Activated T-cell treated with anti-CD3 and anti-CD28 coated beads, Interleukin-2, amount 50 U/mL, for 72 hours (primary cell): Measurements from ENCODE around the gene HOXC11. TPM values are rescaled to one million over a fixed set of nuclear protein-coding genes. Genes with fewer than 3 reads are reported as not detected.
A peak's percentile ranks its signal among the peaks of the same experiment; 100 is the strongest.

Source experiments
- ATAC-seq, 2 donors: fragments of 150-1000 bp; cut with Tn5 transposase; replicated peaks in 1 of 2; 2 replicates each; pipeline ENCODE4 v1.10.0; 2021; ENCODE audit warnings: moderate library complexity in 2 of 2, mild to moderate bottlenecking in 1 of 2
- DNase-seq, 2 donors: peaks; one replicate each; pipeline ENCODE4 v3.0.0; 2021 to 2022; ENCODE audit warnings: mixed read lengths in 1 of 2
- H3K27ac Mint-ChIP-seq: one replicate; pipeline ENCODE4 v1.8.0; 2022; ENCODE audit warnings: mild to moderate bottlenecking, moderate library complexity, mixed read lengths
- H3K27me3 Mint-ChIP-seq: one replicate; pipeline ENCODE4 v1.8.0; 2022; ENCODE audit warnings: low read depth, mixed read lengths
- H3K36me3 Mint-ChIP-seq, 2 donors: one replicate each; pipeline ENCODE4 v1.8.0; 2022; ENCODE audit warnings: mixed read lengths in 2 of 2, mild to moderate bottlenecking in 1 of 2; ENCODE audit not compliant: insufficient read depth in 2 of 2
- H3K4me1 Mint-ChIP-seq: one replicate; pipeline ENCODE4 v1.8.0; 2022; ENCODE audit warnings: low read depth, mixed read lengths
- H3K4me3 Mint-ChIP-seq, 2 donors: one replicate each; pipeline ENCODE4 v1.8.0; 2022; ENCODE audit warnings: mild to moderate bottlenecking in 2 of 2, mixed read lengths in 2 of 2, moderate library complexity in 2 of 2
- H3K9me3 Mint-ChIP-seq, 2 donors: one replicate each; pipeline ENCODE4 v1.8.0; 2022; ENCODE audit warnings: mixed read lengths in 2 of 2
- total RNA-seq, 2 donors: library from RNA; stranded (reverse); gene quantifications; one replicate each; pipeline ENCODE4 v1.2.3, GENCODE V29; 2022

Gene HOXC11
- total RNA-seq, 2 donors from 2014 or later: not detected

DNA sequence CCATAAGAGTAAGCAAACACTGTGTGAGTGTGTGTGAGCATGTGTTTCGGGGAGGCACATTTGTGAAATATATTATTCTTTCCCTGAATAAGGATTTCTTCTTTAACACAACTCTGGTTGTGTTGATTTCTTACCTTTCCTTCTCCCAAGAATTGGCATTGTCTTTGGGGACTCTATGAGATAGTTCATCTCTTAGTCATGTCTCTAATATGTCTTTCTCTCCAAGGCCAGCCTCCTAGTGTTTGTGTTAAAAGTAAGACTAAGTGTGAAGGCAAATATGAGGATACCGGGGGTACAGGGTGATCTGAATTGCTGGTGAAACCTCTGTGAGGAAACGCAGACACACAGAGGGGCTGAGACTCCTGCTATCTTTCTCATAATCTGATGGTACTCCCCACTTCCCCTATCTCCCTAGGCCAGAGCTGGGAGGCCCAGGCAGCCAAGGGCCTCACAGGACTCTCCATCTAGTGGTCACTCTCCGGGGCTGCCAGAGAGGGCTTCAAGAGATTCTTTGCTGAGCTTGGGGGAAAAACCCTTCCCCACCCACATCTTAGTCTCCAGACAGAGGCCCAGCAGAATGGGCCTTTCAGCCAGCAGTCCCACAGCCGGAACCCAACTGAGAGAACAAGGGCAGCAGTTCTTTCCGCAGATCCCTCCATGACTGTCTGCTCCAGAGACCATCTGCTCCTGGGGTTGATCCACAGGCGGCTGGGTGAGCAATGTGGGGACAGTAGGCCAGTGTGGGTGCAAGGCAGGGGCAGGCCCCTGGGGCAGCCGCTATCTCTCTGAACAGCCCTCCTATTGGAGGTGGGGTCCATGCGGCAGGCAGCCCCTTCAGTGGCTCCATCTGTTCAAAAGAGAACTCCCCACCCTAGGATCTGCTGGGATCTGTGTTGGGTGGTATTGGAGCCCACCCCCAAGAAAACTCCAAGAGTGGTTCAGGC lies 24.0 kb upstream of the HOXC11 start:
- peaks cover 32% of the 10 kb centered on the region for H3K4me1 Mint-ChIP-seq
- no peaks in the 10 kb centered on the region for H3K36me3 Mint-ChIP-seq
- no peaks in the 10 kb centered on the region for H3K9me3 Mint-ChIP-seq
- ATAC-seq: no peak
- H3K27ac Mint-ChIP-seq: no peak overlapping the region
- no peak overlapping the region for H3K4me3 Mint-ChIP-seq
- H3K27me3 Mint-ChIP-seq: peaks cover 96% of the 10 kb centered on the region
- DNase-seq: no peak

DNA sequence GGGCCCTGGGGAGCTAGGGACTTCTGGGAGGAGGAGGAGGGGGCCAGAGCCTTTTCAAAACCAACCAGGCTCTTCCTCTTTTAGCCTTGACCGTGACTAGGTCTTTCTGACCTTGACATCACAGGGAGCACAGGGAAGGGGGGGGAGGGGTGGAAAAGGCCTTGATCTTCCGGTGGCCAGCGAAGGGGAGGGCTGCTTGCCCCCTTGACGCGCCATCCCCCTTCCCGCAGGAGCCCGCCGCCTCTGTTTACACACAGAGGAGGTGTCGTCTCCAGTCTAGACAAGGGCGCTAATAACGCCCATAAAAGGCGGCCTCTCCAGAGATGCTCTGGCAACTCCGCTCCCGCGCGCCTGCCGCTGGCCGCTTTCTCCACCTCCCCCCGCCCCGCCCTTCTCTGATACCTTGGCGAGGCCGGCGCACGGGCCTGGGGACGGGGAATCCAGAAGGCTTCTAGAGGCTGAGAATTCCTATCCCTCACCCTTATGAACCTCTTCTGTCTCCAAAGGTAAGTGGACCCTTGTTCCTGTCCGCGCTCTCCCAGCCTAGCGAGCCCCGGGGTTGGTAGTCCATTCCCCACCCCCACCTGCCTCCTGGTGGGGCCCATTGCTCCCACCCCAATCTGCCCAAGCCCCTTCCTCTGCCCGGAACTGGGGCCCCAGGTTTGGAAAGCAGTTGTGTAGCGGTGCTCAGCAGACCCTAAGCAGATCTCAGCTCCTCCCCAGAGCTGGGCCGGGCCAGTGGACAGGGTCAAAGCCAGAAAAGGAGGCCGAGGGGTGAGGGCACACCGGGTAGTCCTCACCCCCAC lies 23.1 kb upstream of the HOXC11 start:
- Mint-ChIP-seq H3K27me3 (peaks cover 96% of the 10 kb centered on the region), H3K9me3 (no peaks in the 10 kb centered on the region), H3K27ac (no peak overlapping the region), H3K4me1 (peaks cover 32% of the 10 kb centered on the region), H3K4me3 (no peak overlapping the region), H3K36me3 (no peaks in the 10 kb centered on the region)
- ATAC-seq (peak in 1 of 2 donors; percentile 5), DNase-seq (no peak)

- ATAC-seq (peak in 1 of 2 donors; percentile 18), DNase-seq (no peak)
- Mint-ChIP-seq H3K4me1 (peaks cover 27% of the 10 kb centered on the region), H3K27me3 (peaks cover 90% of the 10 kb centered on the region), H3K36me3 (no peaks in the 10 kb centered on the region), H3K4me3 (no peak overlapping the region), H3K9me3 (no peaks in the 10 kb centered on the region), H3K27ac (peak overlapping the region; percentile 44)
Measured at GRCh38 chr12:53950437-53950773, 22.5 kb upstream of the HOXC11 start.

- H3K9me3 Mint-ChIP-seq: no peaks in the 10 kb centered on the region
- ATAC-seq: peak in 1 of 2 donors; percentile 9
- peaks cover 30% of the 10 kb centered on the region for H3K4me1 Mint-ChIP-seq
- peak overlapping the region in 1 of 2 donors; percentile 22 for H3K4me3 Mint-ChIP-seq
- no peaks in the 10 kb centered on the region for H3K36me3 Mint-ChIP-seq
- H3K27me3 Mint-ChIP-seq: peaks cover 90% of the 10 kb centered on the region
- H3K27ac Mint-ChIP-seq: no peak overlapping the region
- no peak for DNase-seq
Measured at GRCh38 chr12:53950789-53951576, 21.9 kb upstream of the HOXC11 start.

GRCh38 chr12:53951577-53952334 lies 21.2 kb upstream of the HOXC11 start:
- H3K27ac Mint-ChIP-seq: peak overlapping the region; percentile 57
- ATAC-seq (no peak), DNase-seq (no peak)
- H3K4me1 Mint-ChIP-seq: peaks cover 38% of the 10 kb centered on the region
- peaks cover 90% of the 10 kb centered on the region for H3K27me3 Mint-ChIP-seq
- H3K36me3 Mint-ChIP-seq: no peaks in the 10 kb centered on the region
- peak overlapping the region in 1 of 2 donors; percentile 22 for H3K4me3 Mint-ChIP-seq
- no peaks in the 10 kb centered on the region for H3K9me3 Mint-ChIP-seq

DNA sequence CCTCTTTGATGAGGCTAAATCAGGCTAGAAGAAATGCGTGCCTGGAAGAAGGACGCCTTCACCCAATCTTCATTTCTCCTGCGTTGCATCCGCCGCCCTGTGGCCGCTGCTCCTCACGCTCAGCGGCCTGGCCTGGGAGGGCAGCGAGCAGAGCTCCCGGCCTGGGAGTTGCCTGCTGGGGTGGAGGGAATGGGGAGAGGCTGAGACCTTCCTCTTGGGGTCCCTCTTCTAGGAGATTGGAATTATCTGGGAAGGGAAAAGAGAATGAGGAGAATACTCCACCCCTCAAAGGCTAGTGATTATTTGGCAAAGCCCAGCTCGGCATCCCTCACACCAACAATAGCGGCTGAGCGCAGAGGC lies 20.6 kb upstream of the HOXC11 start:
- Mint-ChIP-seq H3K4me3 (peak overlapping the region in 1 of 2 donors; percentile 17), H3K27me3 (peaks cover 90% of the 10 kb centered on the region), H3K9me3 (no peaks in the 10 kb centered on the region), H3K4me1 (peaks cover 40% of the 10 kb centered on the region), H3K36me3 (no peaks in the 10 kb centered on the region), H3K27ac (peak overlapping the region; percentile 57)
- DNase-seq (no peak), ATAC-seq (no peak)

GRCh38 chr12:53952871-53953734 lies 19.8 kb upstream of the HOXC11 start:
- peaks cover 90% of the 10 kb centered on the region for H3K27me3 Mint-ChIP-seq
- peak overlapping the region; percentile 46 for H3K27ac Mint-ChIP-seq
- no peaks in the 10 kb centered on the region for H3K36me3 Mint-ChIP-seq
- DNase-seq: no peak
- no peak for ATAC-seq
- no peaks in the 10 kb centered on the region for H3K9me3 Mint-ChIP-seq
- H3K4me3 Mint-ChIP-seq: peak overlapping the region in 1 of 2 donors; percentile 46
- peaks cover 40% of the 10 kb centered on the region for H3K4me1 Mint-ChIP-seq

DNA sequence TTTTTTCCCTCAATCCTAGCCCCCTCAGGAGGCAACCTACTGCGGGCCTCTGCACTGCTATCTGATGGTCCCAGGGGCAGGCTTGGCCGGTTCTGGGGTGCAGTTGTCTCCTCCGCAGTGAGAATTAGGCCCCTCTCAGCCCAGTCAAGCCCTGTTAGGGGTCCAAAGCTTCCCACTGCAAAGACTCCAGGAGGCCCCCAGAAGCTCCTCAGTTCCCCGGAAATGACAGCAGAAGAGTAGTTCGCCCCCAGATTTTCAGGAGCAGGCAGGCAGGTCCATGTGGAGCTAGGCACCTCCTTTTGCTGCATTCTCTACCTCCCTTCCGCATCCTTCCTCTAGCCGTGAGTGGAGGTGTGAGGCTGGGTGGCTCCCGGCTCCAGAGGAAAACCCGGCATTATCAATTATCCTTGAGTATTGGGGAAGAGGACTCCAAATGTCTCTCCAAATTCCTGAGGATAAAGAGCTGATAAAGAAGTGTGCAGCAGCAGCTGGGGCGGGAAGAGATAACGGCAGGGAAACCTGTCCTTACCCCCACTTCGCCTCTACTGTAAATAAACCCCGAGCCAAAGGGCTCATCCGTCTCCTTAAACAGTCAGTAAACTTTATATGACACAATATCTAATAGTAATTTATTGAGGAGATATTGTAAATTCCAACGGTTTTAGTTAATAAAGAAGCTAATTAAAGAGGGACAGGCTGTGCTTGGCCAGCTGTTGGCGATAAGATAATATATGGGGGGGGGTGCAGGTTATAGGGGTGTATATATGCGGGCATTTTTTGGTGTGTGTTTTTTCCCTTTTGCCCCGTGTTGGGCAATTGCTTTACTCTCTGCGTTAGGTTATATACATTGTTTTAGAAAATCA lies 18.9 kb upstream of the HOXC11 start:
- Mint-ChIP-seq H3K36me3 (no peaks in the 10 kb centered on the region), H3K4me3 (peak overlapping the region in 1 of 2 donors; percentile 8), H3K4me1 (peaks cover 40% of the 10 kb centered on the region), H3K9me3 (no peaks in the 10 kb centered on the region), H3K27ac (peak overlapping the region; percentile 45), H3K27me3 (peaks cover 90% of the 10 kb centered on the region)
- ATAC-seq (no peak), DNase-seq (no peak)

- H3K4me1 Mint-ChIP-seq: peaks cover 42% of the 10 kb centered on the region
- H3K4me3 Mint-ChIP-seq: peak within 1 kb of the TSS in 1 of 2 donors; percentile 8
- no peaks in the 10 kb centered on the region for H3K36me3 Mint-ChIP-seq
- H3K27ac Mint-ChIP-seq: peak within 1 kb of the TSS; percentile 45
- peaks cover 91% of the 10 kb centered on the region for H3K27me3 Mint-ChIP-seq
- ATAC-seq: no peak
- no peak for DNase-seq
- no peaks in the 10 kb centered on the region for H3K9me3 Mint-ChIP-seq
Measured at GRCh38 chr12:53954694-53955035, 18.3 kb upstream of the HOXC11 start, which contains the start of gene HOXC12. HOXC12 (plus strand) TSS chr12:53954903; CDS start chr12:53954930, 27 bp downstream.

DNA sequence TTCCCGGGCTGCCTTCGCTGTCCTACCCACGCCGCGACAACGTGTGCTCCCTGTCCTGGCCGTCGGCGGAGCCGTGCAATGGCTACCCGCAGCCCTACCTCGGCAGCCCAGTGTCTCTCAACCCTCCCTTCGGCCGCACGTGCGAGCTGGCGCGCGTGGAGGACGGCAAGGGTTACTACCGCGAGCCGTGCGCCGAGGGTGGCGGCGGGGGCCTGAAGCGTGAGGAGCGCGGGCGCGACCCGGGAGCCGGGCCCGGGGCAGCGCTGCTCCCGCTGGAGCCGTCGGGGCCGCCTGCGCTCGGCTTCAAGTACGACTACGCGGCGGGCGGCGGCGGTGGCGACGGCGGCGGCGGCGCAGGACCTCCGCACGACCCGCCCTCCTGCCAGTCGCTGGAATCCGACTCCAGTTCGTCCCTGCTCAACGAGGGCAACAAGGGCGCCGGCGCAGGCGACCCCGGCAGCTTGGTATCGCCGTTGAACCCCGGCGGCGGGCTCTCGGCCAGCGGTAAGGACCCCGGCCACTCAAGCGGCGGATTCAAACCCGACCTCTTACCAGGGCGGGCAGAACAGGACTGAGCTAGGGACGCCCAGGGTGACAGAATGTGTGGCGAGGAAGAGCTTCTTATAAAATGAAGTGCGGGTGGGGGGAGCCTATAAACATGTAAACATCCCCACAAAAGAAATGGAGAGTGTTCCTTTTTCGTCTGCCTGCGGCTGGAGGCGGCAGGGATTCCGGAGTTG lies 17.7 kb upstream of the HOXC11 start:
- peaks cover 93% of the 10 kb centered on the region for H3K27me3 Mint-ChIP-seq
- no peaks in the 10 kb centered on the region for H3K9me3 Mint-ChIP-seq
- H3K4me3 Mint-ChIP-seq: no peak overlapping the region
- ATAC-seq (no peak), DNase-seq (no peak)
- H3K27ac Mint-ChIP-seq: no peak overlapping the region
- no peaks in the 10 kb centered on the region for H3K36me3 Mint-ChIP-seq
- peaks cover 48% of the 10 kb centered on the region for H3K4me1 Mint-ChIP-seq
